Calu3 (cell line): ENCODE data around the gene APOL5. TPM values are rescaled to one million over a fixed set of nuclear protein-coding genes. Genes with fewer than 3 reads are reported as not detected.
"Not testable (repeated sequence)": the region's sequence is repeated elsewhere in the genome, so short reads cannot be mapped to it uniquely, and the experiment has no call there.

ENCODE experiments used
- BruUV-seq: library from RNA; stranded (reverse); fragments of 400-500 nt; replicated peaks from 2 replicates; lab custom pipeline; 2021; lab: Mats Ljungman, UMichigan
- CTCF ChIA-PET: fragments of 300-600 bp; sonication (Branson Sonifier 250); formaldehyde crosslinking; loops from one replicate; lab custom pipeline; 2022; ENCODE audit warnings: antibody characterized with exemption; lab: Charles Lee
- DNase-seq: peaks from one replicate; pipeline ENCODE4 v3.0.0; 2022
- H3K27ac Mint-ChIP-seq: one replicate; pipeline ENCODE4 v1.8.0; 2022; ENCODE audit warnings: mixed read lengths; ENCODE audit not compliant: unreplicated experiment
- H3K27me3 Mint-ChIP-seq: one replicate; pipeline ENCODE4 v1.8.0; 2022; ENCODE audit warnings: mixed read lengths; ENCODE audit not compliant: unreplicated experiment
- H3K36me3 Mint-ChIP-seq: one replicate; pipeline ENCODE4 v1.8.0; 2022; ENCODE audit warnings: mild to moderate bottlenecking, moderate library complexity, mixed read lengths; ENCODE audit not compliant: insufficient read depth, unreplicated experiment
- H3K4me1 Mint-ChIP-seq: one replicate; pipeline ENCODE4 v1.8.0; 2022; ENCODE audit warnings: mild to moderate bottlenecking, low read depth, mixed read lengths; ENCODE audit not compliant: unreplicated experiment
- H3K4me3 Mint-ChIP-seq: one replicate; pipeline ENCODE4 v1.8.0; 2022; ENCODE audit warnings: mild to moderate bottlenecking, low read depth, moderate library complexity, mixed read lengths; ENCODE audit not compliant: unreplicated experiment
- H3K9me3 Mint-ChIP-seq: one replicate; pipeline ENCODE4 v1.8.0; 2022; ENCODE audit warnings: low read depth, mixed read lengths; ENCODE audit not compliant: unreplicated experiment
- CTCF ChIP-seq: fragments of 200-600 bp; IDR thresholded peaks from one replicate; pipeline ENCODE4 v1.8.0; 2022; ENCODE audit warnings: antibody characterized with exemption; ENCODE audit not compliant: unreplicated experiment
- intact Hi-C: fragments of 100-400 bp; cut with micrococcal nuclease; formaldehyde crosslinking; loops from one replicate; pipeline ENCODE4 v1.10.0; 2022; ENCODE audit not compliant: unreplicated experiment
- total RNA-seq: library from RNA; stranded (reverse); gene quantifications from 2 replicates; pipeline ENCODE4 v1.2.3, GENCODE V29; 2022

Gene APOL5
- total RNA-seq, 1 experiment from 2014 or later, result not detected

- intact Hi-C loops, result no loop called here
- Mint-ChIP-seq H3K27me3 (peaks cover 10% of the 10 kb centered on the region), H3K4me3 (no peak overlapping the region), H3K36me3 (peaks cover 13% of the 10 kb centered on the region), H3K27ac (no peak overlapping the region), H3K9me3 (no peaks in the 10 kb centered on the region), H3K4me1 (no peaks in the 10 kb centered on the region)
- CTCF ChIA-PET, result no interaction called here
- no peak for TF ChIP-seq CTCF
- DNase-seq, result no peak
- BruUV-seq, result no TSS peak
These were observed 19.0 kb downstream of the APOL5 start for GRCh38 chr22:35736701-35737100.

- H3K9me3 Mint-ChIP-seq, H3K27me3 Mint-ChIP-seq, CTCF ChIA-PET, H3K4me3 Mint-ChIP-seq, H3K4me1 Mint-ChIP-seq, intact Hi-C loops, DNase-seq, H3K27ac Mint-ChIP-seq, BruUV-seq: not testable (repeated sequence)
- H3K36me3 Mint-ChIP-seq, result peaks cover 13% of the 10 kb centered on the region
These were observed 20.2 kb downstream of the APOL5 start for GRCh38 chr22:35737886-35738285.

GRCh38 chr22:35739076-35739930 is 21.6 kb downstream of the APOL5 start:
- no peaks in the 10 kb centered on the region for H3K9me3 Mint-ChIP-seq
- CTCF ChIA-PET, result interaction anchor here (0.6 to 1.2 kb wide), 3 partner anchors 108 to 390 kb away, joined by 3 to 4 read pairs (median 4); no protein-coding TSS in a partner anchor
- peak; percentile 7 for DNase-seq
- intact Hi-C loops, result no loop called here
- no TSS peak for BruUV-seq
- H3K36me3 Mint-ChIP-seq, result peaks cover 13% of the 10 kb centered on the region
- no peak for TF ChIP-seq CTCF
- H3K27me3 Mint-ChIP-seq, result no peaks in the 10 kb centered on the region
- H3K4me3 Mint-ChIP-seq, result no peak overlapping the region
- no peak overlapping the region for H3K27ac Mint-ChIP-seq
- no peaks in the 10 kb centered on the region for H3K4me1 Mint-ChIP-seq

- H3K4me1 Mint-ChIP-seq, result no peaks in the 10 kb centered on the region
- BruUV-seq, result no TSS peak
- H3K27me3 Mint-ChIP-seq, result no peaks in the 10 kb centered on the region
- H3K9me3 Mint-ChIP-seq, result no peaks in the 10 kb centered on the region
- H3K27ac Mint-ChIP-seq, result no peak overlapping the region
- no peak for TF ChIP-seq CTCF
- no peak overlapping the region for H3K4me3 Mint-ChIP-seq
- intact Hi-C loops, result no loop called here
- CTCF ChIA-PET, result interaction anchor here (1.2 kb wide), 1 partner anchor 109 kb away, joined by 4 read pairs; no protein-coding TSS in a partner anchor
- no peak for DNase-seq
- peaks cover 13% of the 10 kb centered on the region for H3K36me3 Mint-ChIP-seq
These were observed 22.3 kb downstream of the APOL5 start for GRCh38 chr22:35739931-35740380.
